ENCODE results near the gene APBB2.
"Not testable (repeated sequence)": the region's sequence is repeated elsewhere in the genome, so short reads cannot be mapped to it uniquely, and the experiment has no call there.

The APBB2 gene

GRCh38 chr4:41059411-41059810, 154.9 kb downstream of the APBB2 start:
- not testable (repeated sequence) for ATAC-seq

- ATAC-seq, result peak; percentile 62
Measured at GRCh38 chr4:41058426-41058825, 155.9 kb downstream of the APBB2 start.

GRCh38 chr4:41057467-41057866, 156.9 kb downstream of the APBB2 start:
- no peak for ATAC-seq
- TF ChIP-seq BACH2 (CRISPR knock-in tag; IDR thresholded peaks at IDR 0.05; ENCODE audit: borderline replicate concordance), result no peak
- TF ChIP-seq ZFP3 (CRISPR knock-in tag; IDR thresholded peaks at IDR 0.05), result no peak
- TF ChIP-seq CSRNP3 (CRISPR knock-in tag; IDR thresholded peaks at IDR 0.05), result no peak
- TF ChIP-seq ESRRG (CRISPR knock-in tag; IDR thresholded peaks at IDR 0.05), result no peak
- TF ChIP-seq TSHZ2 (CRISPR knock-in tag; IDR thresholded peaks at IDR 0.05), result no peak
- TF ChIP-seq GLIS3 (CRISPR knock-in tag; IDR thresholded peaks at IDR 0.05), result no peak
- TF ChIP-seq TOX (CRISPR knock-in tag; IDR thresholded peaks at IDR 0.05; ENCODE audit: borderline replicate concordance), result no peak
- TF ChIP-seq CREB5 (CRISPR knock-in tag; IDR thresholded peaks at IDR 0.05; ENCODE audit: low read depth), result no peak
- no peak for TF ChIP-seq ARNTL (CRISPR knock-in tag; IDR thresholded peaks at IDR 0.05; ENCODE audit: borderline replicate concordance, low read depth)
- TF ChIP-seq ISL1 (CRISPR knock-in tag; IDR thresholded peaks at IDR 0.05), result no peak
- TF ChIP-seq CSDC2 (CRISPR knock-in tag; IDR thresholded peaks at IDR 0.05), result no peak
- TF ChIP-seq ZNF8 (CRISPR knock-in tag; IDR thresholded peaks at IDR 0.05), result no peak
- TF ChIP-seq POU6F1 (CRISPR knock-in tag; IDR thresholded peaks at IDR 0.05; ENCODE audit: borderline replicate concordance, low read depth), result no peak

More at GRCh38 chr4:41058426-41058825, 155.9 kb downstream of the APBB2 start:
- TF ChIP-seq ESRRG (CRISPR knock-in tag; IDR thresholded peaks at IDR 0.05) (no peak), ISL1 (CRISPR knock-in tag; IDR thresholded peaks at IDR 0.05) (no peak), TOX (CRISPR knock-in tag; IDR thresholded peaks at IDR 0.05; ENCODE audit: borderline replicate concordance) (no peak), POU6F1 (CRISPR knock-in tag; IDR thresholded peaks at IDR 0.05; ENCODE audit: borderline replicate concordance, low read depth) (no peak), CREB5 (CRISPR knock-in tag; IDR thresholded peaks at IDR 0.05; ENCODE audit: low read depth) (no peak), BACH2 (CRISPR knock-in tag; IDR thresholded peaks at IDR 0.05; ENCODE audit: borderline replicate concordance) (no peak), TSHZ2 (CRISPR knock-in tag; IDR thresholded peaks at IDR 0.05) (no peak), ZNF70 (CRISPR knock-in tag; IDR thresholded peaks at IDR 0.05) (no peak), ZC3H10 (CRISPR knock-in tag; IDR thresholded peaks at IDR 0.05) (no peak), RARB (CRISPR knock-in tag; IDR thresholded peaks at IDR 0.05) (no peak), TCF4 (CRISPR knock-in tag; IDR thresholded peaks at IDR 0.05; ENCODE audit: borderline replicate concordance) (no peak), ZNF565 (CRISPR knock-in tag; conservative IDR thresholded peaks at IDR 0.05; ENCODE audit: low read depth) (no peak), OSR1 (CRISPR knock-in tag; IDR thresholded peaks at IDR 0.05) (no peak)

Measured in SK-N-SH treated with all-trans-retinoic acid at 6 μM for 48 hours (cell line).